HepG2 (cell line): Measurements from ENCODE around the gene RUSF1. TPM values are rescaled to one million over a fixed set of nuclear protein-coding genes. Genes with fewer than 3 reads are reported as not detected.

Experiments
- AHDC1 ChIP-seq: sonication (generic); formaldehyde crosslinking; IDR thresholded peaks from 2 replicates; pipeline ENCODE4 v1.5.1; 2020; ENCODE audit warnings: mild to moderate bottlenecking, missing genetic modification reagents, borderline replicate concordance
- HBP1 ChIP-seq: IDR thresholded peaks from 2 replicates; pipeline ENCODE4 v1.6.1; 2016; ENCODE audit warnings: low read depth, control low read depth
- HDAC1 ChIP-seq: sonication (generic); formaldehyde crosslinking; IDR thresholded peaks from 2 replicates; pipeline ENCODE4 v1.5.1; 2020; ENCODE audit warnings: mild to moderate bottlenecking, missing genetic modification reagents
- IKZF1 ChIP-seq: fragments of 450-650 bp; IDR thresholded peaks from 2 replicates; pipeline ENCODE4 v1.7.1; 2016
- KIAA2018 ChIP-seq: sonication (generic); formaldehyde crosslinking; IDR thresholded peaks from 2 replicates; pipeline ENCODE4 v1.5.0; 2020; ENCODE audit warnings: mild to moderate bottlenecking, missing genetic modification reagents, borderline replicate concordance
- KLF11 ChIP-seq: IDR thresholded peaks from 2 replicates; pipeline ENCODE4 v1.6.1; 2016; ENCODE audit warnings: missing compliant biosample characterization
- MAFK ChIP-seq, 2 experiments: IDR thresholded peaks in 1 of 2; conservative IDR thresholded peaks in 1 of 2; 2 replicates each; pipeline ENCODE4 v1.6.1; 2011; ENCODE audit warnings: improper control_type of control experiment in 2 of 2, low read length in 2 of 2
- MATR3 ChIP-seq: sonication (generic); formaldehyde crosslinking; IDR thresholded peaks from 2 replicates; pipeline ENCODE4 v1.4.0; 2020; ENCODE audit warnings: missing genetic modification reagents
- ZFP1 ChIP-seq: IDR thresholded peaks from 2 replicates; pipeline ENCODE4 v1.6.1; 2016
- ZFP36L1 ChIP-seq: sonication (generic); formaldehyde crosslinking; IDR thresholded peaks from 2 replicates; pipeline ENCODE4 v1.8.0; 2022; ENCODE audit warnings: mild to moderate bottlenecking, missing genetic modification reagents, moderate library complexity
- ZNF510 ChIP-seq: sonication (generic); formaldehyde crosslinking; IDR thresholded peaks from 2 replicates; pipeline ENCODE4 v1.4.0; 2020; ENCODE audit warnings: low read depth, mild to moderate bottlenecking, missing genetic modification reagents
- ZNF598 ChIP-seq: sonication (generic); formaldehyde crosslinking; IDR thresholded peaks from 2 replicates; pipeline ENCODE4 v1.5.1; 2020; ENCODE audit warnings: mild to moderate bottlenecking, missing genetic modification reagents, borderline replicate concordance
- ZNF619 ChIP-seq: sonication (generic); formaldehyde crosslinking; IDR thresholded peaks from 2 replicates; pipeline ENCODE4 v1.4.0; 2020; ENCODE audit warnings: mild to moderate bottlenecking, missing genetic modification reagents
- ZNF776 ChIP-seq: sonication (generic); formaldehyde crosslinking; IDR thresholded peaks from 2 replicates; pipeline ENCODE4 v1.4.0; 2020; ENCODE audit warnings: mild to moderate bottlenecking, missing genetic modification reagents
- polyA plus RNA-seq, 8 experiments: library from polyadenylated mRNA; depleted of rRNA in 3 of 8; stranded (reverse) in 7 of 8; unstranded in 1 of 8; fragments of >200 nt; fragmentation: Illumina TruSeq in 4 of 8; extraction: Trizol in 4 of 8; gene quantifications; 2 replicates each; pipeline versions ENCODE4 v1.2.1 to v1.2.3, GENCODE V29; 2011 to 2016; ENCODE audit warnings: low read depth in 4 of 8, missing spikeins in 1 of 8, mixed read lengths in 1 of 8; ENCODE audit not compliant: insufficient read depth in 1 of 8
- total RNA-seq, 5 experiments: library from RNA; depleted of rRNA; stranded (reverse); fragments of >200 nt; fragmentation: Illumina TruSeq; extraction: Trizol; gene quantifications; 2 replicates each; pipeline ENCODE4 v1.2.3, GENCODE V29; 2016; ENCODE audit warnings: low read depth in 1 of 5

RUSF1 gene
- total and polyA plus RNA-seq, 2 of the 13 experiments (the other 11 are each of a cell fraction or from before 2014, with no cell fraction given): 40.8 to 50.2 TPM

GRCh38 chr16:31507929-31508705 is at the start of gene RUSF1 (continued):
- TF ChIP-seq AHDC1 (CRISPR knock-in tag) (no peak), KIAA2018 (no peak), IKZF1 (no peak), HBP1 (CRISPR knock-in tag) (peak; percentile 63; the same call in 1 of the 2 replicates), ZNF510 (peak; percentile 89; the same call in 1 of the 2 replicates), MATR3 (CRISPR knock-in tag) (no peak), MAFK (conservative IDR thresholded peaks at IDR 0.05 in 1 of 2, IDR thresholded peaks at IDR 0.05 in 1 of 2; ENCODE audit: low read length in 2 of 2) (no peak), ZNF776 (CRISPR knock-in tag) (peak; percentile 91), ZNF598 (CRISPR knock-in tag) (peak; percentile 93; the same call in 1 of the 2 replicates), KLF11 (CRISPR knock-in tag) (peak; percentile 92; the same call in 1 of the 2 replicates), ZFP1 (peak; percentile 85; the same call in 1 of the 2 replicates), ZNF619 (peak; percentile 83; the same call in 1 of the 2 replicates), HDAC1 (CRISPR knock-in tag) (peak; percentile 95), ZFP36L1 (no peak)
